Esophagus muscularis mucosa (tissue), 4 donors: ENCODE results near the gene ABCC12. TPM values are rescaled to one million over a fixed set of nuclear protein-coding genes. Genes with fewer than 3 reads are reported as not detected.

Experiments
- DNase-seq: peaks from one replicate; pipeline ENCODE4 v3.0.0-alpha.2; 2017; ENCODE audit errors: extremely low spot score
- H3K27ac ChIP-seq, 4 donors: fragments of 200-600 bp; sonication (generic); replicated peaks in 1 of 4; 1 replicate in 3 of 4; 2 replicates in 1 of 4; pipeline ENCODE4 v1.5.1; 2016 to 2019; ENCODE audit warnings: mild to moderate bottlenecking in 1 of 4
- H3K27me3 ChIP-seq, 4 donors: fragments of 200-600 bp; sonication (generic); one replicate each; pipeline versions ENCODE4 v1.5.1 to v1.6.0; 2016 to 2019
- H3K36me3 ChIP-seq, 4 donors: fragments of 200-600 bp; sonication (generic); one replicate each; pipeline ENCODE4 v1.5.1; 2016 to 2019
- H3K4me1 ChIP-seq, 4 donors: fragments of 200-600 bp; sonication (generic); one replicate each; pipeline ENCODE4 v1.5.1; 2016 to 2019
- H3K4me3 ChIP-seq, 4 donors: fragments of 200-600 bp; sonication (generic); 1 replicate in 2 of 4; 2 replicates in 2 of 4; pipeline ENCODE4 v1.5.1; 2016 to 2019; ENCODE audit warnings: mild to moderate bottlenecking in 4 of 4, moderate library complexity in 1 of 4
- H3K9me3 ChIP-seq, 4 donors: fragments of 200-600 bp; sonication (generic); 1 replicate in 3 of 4; 2 replicates in 1 of 4; pipeline ENCODE4 v1.5.1; 2016 to 2019
- EP300 ChIP-seq: sonication (generic); formaldehyde crosslinking; IDR thresholded peaks from one replicate; pipeline ENCODE4 v1.6.1; 2017; ENCODE audit warnings: antibody characterized with exemption
- POLR2A ChIP-seq: fragments of 450-650 bp; IDR thresholded peaks from one replicate; pipeline ENCODE4 v1.6.1; 2017; ENCODE audit warnings: antibody characterized with exemption, moderate library complexity, mild to moderate bottlenecking, low read depth
- POLR2AphosphoS5 ChIP-seq, 2 donors: sonication (generic); formaldehyde crosslinking; IDR thresholded peaks; one replicate each; pipeline ENCODE4 v1.6.1; 2017; ENCODE audit warnings: antibody characterized with exemption in 2 of 2
- WGBS: methylation state at CpG from one replicate; pipeline ENCODE4 v1.1.5; 2018; 5-methylcytosine and 5-hydroxymethylcytosine counted together
- intact Hi-C: fragments of 100-400 bp; cut with DNase I; formaldehyde crosslinking; loops from one replicate; pipeline ENCODE4 v1.15.1; 2023
- total RNA-seq, 4 donors: library from RNA; depleted of rRNA; stranded (reverse); fragments of >200 nt; gene quantifications; one replicate each; pipeline versions ENCODE4 v1.1.0 to v1.2.1, GENCODE V29; 2016
- TF ChIP-seq, protein P1 (sequence below), 3 experiments: fragments of 200-600 bp in 2 of 3; fragments of 450-650 bp in 1 of 3; sonication (generic) in 2 of 3; IDR thresholded peaks; one replicate each; pipeline ENCODE4 v1.5.1; 2017 to 2019; ENCODE audit warnings: antibody characterized with exemption in 3 of 3, mild to moderate bottlenecking in 2 of 3, moderate library complexity in 1 of 3

ABCC12 gene
- total RNA-seq, 4 donors from 2014 or later = not detected

DNA sequence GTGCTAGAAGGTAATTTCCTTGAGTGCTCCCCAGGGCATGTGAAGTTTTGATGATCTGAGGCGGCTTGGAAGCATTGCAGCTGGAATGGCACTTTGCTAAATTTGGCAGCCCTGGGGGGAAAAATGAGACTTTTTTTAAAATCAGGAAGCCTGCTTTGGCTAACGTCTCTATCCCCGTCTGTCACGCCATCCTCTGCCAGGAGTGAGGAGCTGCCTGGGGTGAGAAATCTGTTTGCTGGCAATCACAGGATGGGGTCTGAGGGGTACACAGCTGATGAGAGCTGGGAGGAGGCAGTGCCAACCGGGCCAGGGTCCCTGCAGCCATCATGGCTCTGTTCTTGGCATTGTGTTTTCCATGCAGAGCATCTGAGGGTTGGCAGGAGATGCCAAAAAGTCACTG lies 2.0 kb downstream of the ABCC12 start:
- peaks cover 0 to 25% (median 0%) of the 10 kb centered on the region in 4 donors for H3K27me3 ChIP-seq
- H3K9me3 ChIP-seq = peaks cover 0 to 8% (median 2%) of the 10 kb centered on the region in 4 donors
- 36% methylated on average over 5 of the region's 5 CpGs for WGBS
- H3K4me1 ChIP-seq = peaks cover 3 to 9% (median 6%) of the 10 kb centered on the region in 4 donors
- no peak for DNase-seq
- intact Hi-C loops = no loop called here
- H3K36me3 ChIP-seq = no peaks in the 10 kb centered on the region
- no peak overlapping the region for H3K4me3 ChIP-seq
- no peak for TF ChIP-seq POLR2AphosphoS5 (IDR thresholded peaks at IDR 0.05)
- H3K27ac ChIP-seq = no peak overlapping the region

DNA sequence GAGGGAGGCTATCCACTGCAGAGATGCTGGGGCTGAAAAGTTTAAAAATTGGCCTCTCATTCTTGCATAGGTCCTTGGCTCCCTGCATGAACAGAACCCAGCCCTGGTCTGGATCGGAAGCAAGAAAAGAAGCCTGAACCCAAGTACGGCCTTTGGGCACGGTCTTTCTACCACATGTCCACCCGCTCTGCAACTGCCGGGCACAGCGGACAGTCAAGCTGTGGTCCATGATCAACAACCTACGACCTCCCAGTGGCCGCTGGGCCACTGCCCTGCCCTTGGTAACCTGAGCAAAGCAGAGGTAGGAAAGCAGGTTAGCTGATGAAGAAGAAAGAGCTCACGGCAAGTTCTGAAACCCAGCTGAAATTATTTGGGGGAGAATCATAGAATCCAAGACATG lies 3.6 kb downstream of the ABCC12 start:
- Histone ChIP-seq H3K4me1 (peaks cover 3 to 9% (median 6%) of the 10 kb centered on the region in 4 donors), H3K4me3 (no peak overlapping the region), H3K27ac (no peak overlapping the region), H3K9me3 (peaks cover 0 to 8% (median 2%) of the 10 kb centered on the region in 4 donors), H3K36me3 (no peaks in the 10 kb centered on the region), H3K27me3 (peaks cover 0 to 25% (median 0%) of the 10 kb centered on the region in 4 donors)
- intact Hi-C loops = no loop called here
- 92% methylated on average over 9 of the region's 9 CpGs for WGBS
- DNase-seq = no peak
- TF ChIP-seq POLR2AphosphoS5 (IDR thresholded peaks at IDR 0.05) (no peak), EP300 (no peak), POLR2A (no peak)
- TF ChIP-seq, protein P1, sequence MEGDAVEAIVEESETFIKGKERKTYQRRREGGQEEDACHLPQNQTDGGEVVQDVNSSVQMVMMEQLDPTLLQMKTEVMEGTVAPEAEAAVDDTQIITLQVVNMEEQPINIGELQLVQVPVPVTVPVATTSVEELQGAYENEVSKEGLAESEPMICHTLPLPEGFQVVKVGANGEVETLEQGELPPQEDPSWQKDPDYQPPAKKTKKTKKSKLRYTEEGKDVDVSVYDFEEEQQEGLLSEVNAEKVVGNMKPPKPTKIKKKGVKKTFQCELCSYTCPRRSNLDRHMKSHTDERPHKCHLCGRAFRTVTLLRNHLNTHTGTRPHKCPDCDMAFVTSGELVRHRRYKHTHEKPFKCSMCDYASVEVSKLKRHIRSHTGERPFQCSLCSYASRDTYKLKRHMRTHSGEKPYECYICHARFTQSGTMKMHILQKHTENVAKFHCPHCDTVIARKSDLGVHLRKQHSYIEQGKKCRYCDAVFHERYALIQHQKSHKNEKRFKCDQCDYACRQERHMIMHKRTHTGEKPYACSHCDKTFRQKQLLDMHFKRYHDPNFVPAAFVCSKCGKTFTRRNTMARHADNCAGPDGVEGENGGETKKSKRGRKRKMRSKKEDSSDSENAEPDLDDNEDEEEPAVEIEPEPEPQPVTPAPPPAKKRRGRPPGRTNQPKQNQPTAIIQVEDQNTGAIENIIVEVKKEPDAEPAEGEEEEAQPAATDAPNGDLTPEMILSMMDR (IDR thresholded peaks at IDR 0.05) = no peak

DNA sequence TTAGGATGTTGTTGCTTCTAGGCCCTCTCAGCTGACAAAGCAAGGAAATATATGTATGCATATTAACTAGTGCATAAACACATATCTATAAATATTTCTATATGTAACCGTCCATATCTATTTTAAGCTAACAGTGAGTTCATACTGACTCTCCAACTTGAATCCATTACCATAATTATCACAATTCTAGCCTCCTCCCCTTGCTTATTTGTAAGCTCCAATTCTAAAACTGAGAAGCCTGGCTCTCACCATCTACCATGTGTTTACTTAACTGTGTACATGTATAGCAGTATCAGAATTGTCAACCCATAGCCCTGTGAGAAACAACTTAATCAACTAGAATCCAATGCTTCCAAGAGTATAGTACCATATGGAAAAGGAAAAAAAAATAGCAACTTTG lies 5.1 kb downstream of the ABCC12 start:
- no peak overlapping the region for H3K27ac ChIP-seq
- H3K9me3 ChIP-seq = peaks cover 0 to 8% (median 2%) of the 10 kb centered on the region in 4 donors
- no peaks in the 10 kb centered on the region for H3K36me3 ChIP-seq
- no peaks in the 10 kb centered on the region for H3K4me1 ChIP-seq
- intact Hi-C loops = no loop called here
- WGBS = 87% methylated on average over 1 of the region's 1 CpG
- peaks cover 0 to 16% (median 0%) of the 10 kb centered on the region in 4 donors for H3K27me3 ChIP-seq
- DNase-seq = no peak
- H3K4me3 ChIP-seq = no peak overlapping the region
- TF ChIP-seq POLR2A = no peak
- TF ChIP-seq, protein P1 (IDR thresholded peaks at IDR 0.05) = no peak
- TF ChIP-seq POLR2AphosphoS5 (IDR thresholded peaks at IDR 0.05) = no peak
- no peak for TF ChIP-seq EP300

DNA sequence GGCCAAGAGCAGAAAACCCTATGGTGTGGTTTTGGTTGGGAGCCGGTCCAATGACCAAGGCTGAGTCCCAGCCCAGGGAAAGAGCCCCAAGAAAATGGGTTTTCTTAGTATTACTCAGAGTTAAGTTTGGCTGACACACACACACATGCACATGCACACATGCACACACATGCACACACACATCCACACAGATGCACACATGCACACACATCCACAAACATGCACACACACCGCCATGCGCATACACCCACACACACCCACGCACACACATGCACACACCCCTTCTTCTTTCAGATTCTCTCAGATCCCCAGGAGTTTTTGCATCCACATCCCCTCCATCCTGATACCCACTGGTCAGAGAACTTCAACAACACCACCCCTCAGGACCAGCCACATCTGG lies 9.1 kb downstream of the ABCC12 start:
- H3K9me3 ChIP-seq = peaks cover 0 to 8% (median 2%) of the 10 kb centered on the region in 4 donors

DNA sequence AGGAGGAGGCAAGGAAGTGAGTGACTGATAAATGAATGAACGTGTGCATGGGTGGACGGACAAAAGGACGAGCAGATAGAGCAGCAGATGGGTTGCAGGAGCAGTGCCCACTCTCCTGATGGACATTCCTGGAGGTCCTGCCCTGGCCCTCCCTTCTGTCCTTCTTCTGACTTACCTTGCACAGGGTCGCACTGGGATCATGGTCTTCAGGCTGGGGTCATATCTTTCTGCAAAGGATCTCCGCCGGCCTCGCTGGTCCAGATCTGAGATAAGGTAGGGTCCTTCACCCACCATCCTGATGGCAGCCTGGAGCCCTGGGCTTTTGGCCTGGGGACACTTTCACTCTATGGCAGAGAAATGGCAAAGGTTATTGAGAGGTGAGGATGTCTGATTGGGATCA lies 9.7 kb downstream of the ABCC12 start:
- Histone ChIP-seq H3K27me3 (peaks cover 0 to 3% (median 0%) of the 10 kb centered on the region in 4 donors), H3K9me3 (peaks cover 0 to 8% (median 2%) of the 10 kb centered on the region in 4 donors), H3K27ac (no peak overlapping the region), H3K36me3 (no peaks in the 10 kb centered on the region), H3K4me1 (no peaks in the 10 kb centered on the region), H3K4me3 (no peak overlapping the region)
- intact Hi-C loops = no loop called here
- TF ChIP-seq POLR2AphosphoS5 (IDR thresholded peaks at IDR 0.05) (no peak), POLR2A (no peak), EP300 (no peak)
- TF ChIP-seq, protein P1 (IDR thresholded peaks at IDR 0.05) = no peak
- DNase-seq = no peak
- WGBS = 87% methylated on average over 7 of the region's 7 CpGs

More for the DNA sequence above, 9.1 kb downstream of the ABCC12 start:
- H3K4me1 ChIP-seq = no peaks in the 10 kb centered on the region
- 94% methylated on average over 4 of the region's 4 CpGs for WGBS
- no peak for DNase-seq
- TF ChIP-seq POLR2AphosphoS5 (IDR thresholded peaks at IDR 0.05) (no peak), EP300 (no peak), POLR2A (no peak)
- TF ChIP-seq, protein P1 (IDR thresholded peaks at IDR 0.05) = no peak
- no peaks in the 10 kb centered on the region for H3K36me3 ChIP-seq
- H3K27me3 ChIP-seq = peaks cover 0 to 3% (median 0%) of the 10 kb centered on the region in 4 donors
- H3K4me3 ChIP-seq = no peak overlapping the region
- no peak overlapping the region for H3K27ac ChIP-seq
- intact Hi-C loops = no loop called here
